HG03354 (cell line): ENCODE results near the gene PCNT.
"Not testable (repeated sequence)": the region's sequence is repeated elsewhere in the genome, so short reads cannot be mapped to it uniquely, and the experiment has no call there.

Experiments
- ATAC-seq: cut with Tn5 transposase; IDR thresholded peaks from one replicate; pipeline ENCODE4 v1.9.1; 2021; ENCODE audit warnings: mild to moderate bottlenecking; ENCODE audit not compliant: unreplicated experiment, poor library complexity, severe bottlenecking

The PCNT gene

DNA sequence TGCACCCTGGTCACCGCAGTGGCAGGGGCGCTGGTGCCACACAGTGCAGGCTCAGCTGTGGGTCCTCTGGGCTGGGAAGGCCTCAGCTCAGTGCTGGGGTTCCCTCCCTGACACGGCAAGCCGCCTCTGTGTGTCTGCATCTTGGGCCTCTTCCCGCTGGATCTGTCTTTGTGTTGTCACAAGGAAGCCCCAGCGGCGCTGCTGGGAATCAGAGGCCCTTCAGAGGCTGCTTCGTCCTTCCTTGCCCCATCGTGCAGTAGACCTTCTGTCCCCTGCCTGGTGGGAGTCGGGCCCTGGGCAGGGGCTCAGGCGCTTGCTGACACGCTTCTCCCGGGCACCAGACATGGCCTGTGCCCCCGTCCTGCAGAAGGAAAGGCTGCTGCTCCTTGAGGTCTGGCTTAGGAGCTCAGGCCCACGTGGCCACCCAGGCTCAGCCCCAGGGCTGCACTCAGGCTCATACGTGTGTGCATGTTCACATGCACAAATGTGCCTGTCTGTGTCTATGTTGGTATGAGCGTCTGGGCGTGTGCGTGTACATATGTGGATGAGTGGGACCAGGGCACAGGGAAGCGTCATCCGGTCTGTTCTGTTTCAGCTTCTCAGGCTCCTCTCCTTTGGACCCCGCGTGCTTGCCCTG, 110.5 kb downstream of the PCNT start:
- ATAC-seq: no peak

DNA sequence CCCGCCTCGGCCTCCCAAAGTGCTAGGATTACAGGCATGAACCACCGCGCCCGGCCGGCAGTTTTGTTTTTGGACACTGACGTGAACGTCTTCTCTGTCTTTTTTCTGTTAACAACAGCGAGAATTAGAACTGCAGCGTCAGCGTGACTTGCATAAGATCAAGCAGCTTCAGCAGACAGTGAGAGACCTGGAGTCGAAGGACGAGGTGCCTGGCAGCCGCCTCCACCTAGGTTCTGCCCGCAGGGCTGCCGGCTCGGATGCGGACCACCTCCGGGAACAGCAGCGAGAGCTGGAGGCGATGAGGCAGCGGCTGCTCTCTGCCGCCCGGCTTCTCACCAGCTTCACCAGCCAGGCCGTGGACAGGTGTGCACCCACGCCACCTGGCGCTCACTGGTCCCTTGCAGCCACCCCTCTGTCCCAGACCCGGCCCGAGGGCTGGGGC, 111.9 kb downstream of the PCNT start:
- no peak for ATAC-seq

DNA sequence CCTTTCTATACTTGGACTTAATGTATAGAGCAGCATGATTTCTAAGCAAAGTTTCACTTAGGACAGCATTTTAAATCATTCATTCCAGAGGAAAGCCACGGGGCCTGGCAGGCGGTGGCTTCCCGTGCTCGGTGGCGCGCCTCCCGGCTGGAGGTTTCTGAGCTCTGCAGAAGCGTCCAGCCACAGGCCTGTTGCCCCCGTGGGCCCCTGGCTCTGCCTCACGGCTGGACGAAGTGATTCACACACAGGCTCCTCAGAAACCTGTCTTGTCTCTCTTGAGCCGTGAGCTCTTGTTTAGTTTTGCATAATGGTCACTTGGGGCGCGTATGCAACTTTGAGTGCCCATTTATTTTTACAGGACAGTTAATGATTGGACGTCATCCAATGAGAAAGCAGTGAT, 112.7 kb downstream of the PCNT start:
- no peak for ATAC-seq

DNA sequence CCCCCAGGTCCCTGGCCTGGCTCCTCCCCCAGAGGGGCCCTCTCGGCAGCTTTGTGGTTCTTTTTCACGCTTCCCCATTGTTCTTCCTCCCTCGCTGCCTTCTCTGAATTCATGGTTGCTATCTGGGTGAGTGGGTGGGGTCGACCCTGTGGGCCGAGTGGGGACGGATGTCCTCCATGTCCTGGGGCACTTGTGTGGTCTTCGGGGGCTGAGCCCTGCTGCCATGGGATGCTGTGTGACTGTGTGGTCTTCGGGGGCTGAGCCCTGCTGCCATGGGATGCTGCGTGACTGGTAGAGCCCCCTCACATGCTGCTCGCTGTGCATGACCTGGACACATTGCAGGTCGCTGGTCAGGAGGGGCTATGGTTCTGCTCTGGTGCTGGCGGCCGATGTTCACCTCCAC, 113.1 kb downstream of the PCNT start:
- ATAC-seq: no peak

DNA sequence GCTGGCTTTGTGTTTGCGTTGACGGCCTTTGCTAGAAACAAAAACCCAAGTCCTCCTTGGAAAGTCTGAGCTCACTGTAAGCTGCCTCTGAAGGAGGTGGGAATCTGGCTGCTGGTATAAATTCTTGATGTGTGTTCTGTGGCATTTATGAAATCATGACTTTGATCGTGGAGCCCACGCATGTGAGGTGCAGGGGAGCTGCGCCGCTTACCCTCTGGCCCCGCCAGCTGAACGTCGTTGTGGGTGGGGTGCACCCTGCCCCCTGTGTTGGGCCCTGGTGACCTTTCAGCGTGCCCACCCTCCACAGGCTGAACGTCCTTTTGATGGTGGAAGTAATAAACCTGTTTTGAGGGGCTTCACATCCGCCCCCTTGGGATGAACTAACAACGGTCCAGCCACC, 113.6 kb downstream of the PCNT start:
- no peak for ATAC-seq

DNA sequence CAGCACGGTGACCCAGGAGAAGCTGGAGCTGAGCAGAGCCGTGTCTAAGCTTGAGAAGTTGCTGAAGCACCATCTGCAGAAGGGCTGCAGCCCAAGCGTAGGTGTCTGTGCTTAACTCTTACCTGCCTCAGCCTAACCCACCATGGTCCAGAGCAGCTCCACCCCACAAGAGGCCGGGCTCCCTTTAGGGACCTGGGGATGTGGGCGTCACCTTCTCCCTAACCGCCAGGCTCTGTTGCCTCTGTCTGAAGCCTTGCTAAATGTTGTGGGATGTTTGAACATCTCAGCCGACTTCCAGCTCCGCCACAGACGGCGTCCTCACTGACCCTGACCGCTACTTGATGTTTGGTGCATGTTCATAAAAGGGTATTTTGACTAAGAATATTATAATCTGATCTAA, 114.3 kb downstream of the PCNT start:
- no peak for ATAC-seq

DNA sequence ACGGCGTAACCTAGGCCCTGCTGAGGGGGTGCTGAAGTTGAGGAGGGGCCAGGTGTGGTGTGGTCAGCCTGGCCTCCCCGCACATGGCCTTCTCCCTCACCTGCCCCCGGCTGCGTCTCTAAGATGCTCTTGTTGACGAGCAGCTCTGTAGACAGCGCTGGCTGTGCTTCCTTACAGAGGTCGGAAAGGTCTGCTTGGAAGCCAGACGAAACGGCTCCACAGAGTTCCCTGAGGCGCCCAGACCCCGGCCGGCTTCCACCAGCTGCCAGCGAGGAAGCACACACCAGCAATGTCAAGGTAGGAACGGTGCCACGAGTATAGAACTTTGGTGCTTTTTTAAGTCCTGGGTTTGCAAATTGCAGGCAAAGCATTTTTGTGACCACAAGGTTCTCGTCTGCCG, 116.0 kb downstream of the PCNT start:
- no peak for ATAC-seq

DNA sequence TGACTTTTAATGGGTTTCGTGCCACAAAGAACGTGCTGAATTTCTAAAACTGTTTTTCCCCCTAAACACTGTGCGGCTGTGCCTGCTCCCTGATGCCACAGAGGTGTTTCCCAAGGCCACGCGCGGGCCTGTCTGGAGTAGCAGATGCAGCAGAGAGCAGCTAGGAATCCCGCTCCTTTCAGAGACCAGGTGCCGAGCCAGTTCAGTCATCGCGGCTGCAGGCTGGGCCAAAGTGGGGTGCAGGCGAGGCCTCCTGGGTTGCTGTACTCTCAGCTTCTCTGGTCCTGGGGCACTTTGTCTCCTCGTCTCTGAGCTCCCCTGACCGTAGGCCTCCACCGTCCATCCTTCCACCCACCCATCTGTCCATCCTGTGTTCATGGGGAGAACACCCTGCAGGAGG, 117.4 kb downstream of the PCNT start:
- no peak for ATAC-seq

DNA sequence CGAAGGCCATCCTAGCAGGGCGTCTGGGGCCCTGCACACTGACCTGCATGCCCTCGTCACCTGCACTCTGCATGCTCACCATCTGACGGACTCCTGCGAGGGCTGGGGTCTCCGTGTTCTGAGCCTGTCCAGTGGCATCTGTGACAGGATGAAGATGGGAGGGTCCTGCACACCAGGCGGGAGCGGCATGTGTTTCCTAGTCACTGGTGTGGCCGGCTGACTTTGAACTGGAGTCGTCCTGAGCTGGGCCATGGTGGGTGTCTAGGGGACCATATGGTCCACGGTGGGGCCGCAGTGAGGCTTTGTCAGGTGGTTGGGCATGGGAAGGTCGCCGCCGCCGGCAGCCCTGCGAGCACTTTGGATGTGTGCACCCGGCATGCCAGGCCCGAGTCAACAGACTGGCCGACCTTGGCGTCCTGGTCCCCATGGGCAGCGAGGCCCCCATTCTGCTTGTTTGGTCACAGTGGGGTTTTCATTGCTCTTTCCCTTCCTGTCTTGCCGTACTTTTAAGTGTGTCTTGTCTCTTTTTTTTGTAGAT, 118.1 kb downstream of the PCNT start:
- no peak for ATAC-seq

DNA sequence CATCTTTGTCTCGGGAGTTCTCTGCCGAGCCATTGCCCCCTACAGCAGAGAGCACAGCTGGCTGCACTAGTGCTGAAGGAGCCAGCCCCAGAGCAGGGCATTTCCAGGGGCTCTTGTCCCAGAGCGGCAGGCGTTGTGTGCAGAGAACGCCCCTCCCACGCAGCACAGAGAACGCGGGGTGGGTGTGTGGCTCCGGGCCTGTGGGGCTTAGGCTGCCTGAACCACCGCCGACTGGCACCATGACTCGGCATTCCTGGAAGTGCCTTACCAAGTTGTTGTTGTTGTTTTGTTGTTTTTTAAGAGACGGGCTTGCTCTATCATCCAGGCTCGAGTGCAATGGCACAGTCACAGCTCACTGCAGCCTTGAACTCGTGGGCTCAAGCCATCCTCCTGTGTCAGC, 119.0 kb downstream of the PCNT start:
- no peak for ATAC-seq

DNA sequence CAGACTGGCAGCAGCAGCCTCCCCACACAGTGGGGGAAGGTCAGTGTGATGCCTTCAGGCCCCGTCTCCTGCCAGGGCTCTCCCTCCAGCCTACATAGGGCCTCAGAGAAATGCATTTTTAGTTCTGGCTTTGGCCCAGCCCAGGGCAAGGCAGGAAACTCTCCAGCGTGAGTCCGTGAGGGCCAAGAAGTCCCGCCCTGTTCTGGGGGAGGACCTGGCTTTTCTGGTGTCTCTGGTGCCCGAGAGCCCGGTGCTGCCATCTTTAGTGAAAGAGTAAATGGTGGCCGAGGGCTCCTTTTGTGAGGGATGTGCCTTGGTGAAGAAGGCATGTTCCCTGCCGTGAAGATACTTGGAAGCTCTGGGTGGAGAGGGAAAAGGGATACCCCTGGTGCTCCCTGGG, 120.0 kb downstream of the PCNT start:
- ATAC-seq: no peak

DNA sequence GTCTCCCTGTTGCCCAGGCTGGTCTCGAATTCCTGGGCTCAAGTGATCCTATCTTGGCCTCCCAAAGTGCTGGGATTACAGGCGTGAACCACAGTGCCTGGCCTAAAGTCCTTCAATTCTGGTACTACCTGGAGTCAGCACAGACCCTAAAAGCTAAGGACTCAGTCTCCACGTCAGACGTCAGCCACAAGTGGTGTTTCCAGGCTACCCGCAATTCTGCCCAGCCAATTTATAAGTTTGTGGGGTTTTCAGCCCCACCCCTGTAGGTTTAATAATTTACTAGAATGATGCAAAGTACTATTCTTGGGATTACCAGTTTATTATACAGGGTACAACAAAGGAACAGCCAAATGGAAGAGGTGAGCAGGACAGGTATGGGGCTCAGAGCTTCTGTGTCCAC, 124.2 kb downstream of the PCNT start:
- no peak for ATAC-seq

DNA sequence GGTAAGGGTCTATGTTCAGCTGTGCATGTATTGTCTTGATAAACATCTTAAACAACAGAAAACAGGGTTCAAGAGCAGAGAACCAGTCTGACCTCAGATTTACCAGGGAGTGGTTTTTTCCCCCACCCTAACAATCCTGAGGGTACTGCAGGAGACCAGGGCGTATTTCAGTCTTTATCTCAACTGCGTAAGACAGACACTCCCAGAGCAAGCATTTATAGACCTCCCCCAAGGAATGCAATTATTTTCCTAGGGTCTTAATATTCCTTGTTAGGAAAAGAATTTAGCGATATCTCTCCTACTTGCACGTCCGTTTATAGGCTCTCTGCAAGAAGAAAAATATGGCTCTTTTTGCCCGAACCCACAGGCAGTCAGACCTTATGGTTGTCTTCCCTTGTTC, 124.9 kb downstream of the PCNT start:
- not testable (repeated sequence) for ATAC-seq

DNA sequence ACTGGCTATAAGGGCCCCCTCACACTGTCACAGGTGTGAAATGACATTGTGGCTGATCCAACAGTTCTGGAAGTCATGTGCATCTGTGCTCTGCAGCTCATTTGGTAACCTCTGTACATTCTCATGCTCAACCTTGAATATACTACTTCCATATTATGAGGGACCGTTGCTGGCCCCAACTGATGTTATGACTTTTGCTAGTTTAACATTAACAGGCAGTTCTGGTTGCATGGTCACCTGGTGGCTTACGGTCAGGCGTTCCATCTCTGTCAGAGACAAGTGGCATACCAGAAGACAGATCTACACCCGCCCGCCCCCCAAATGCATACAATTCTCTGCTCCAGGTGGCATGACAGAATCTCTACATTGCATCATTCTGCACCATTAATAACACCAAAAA, 128.8 kb downstream of the PCNT start:
- no peak for ATAC-seq

DNA sequence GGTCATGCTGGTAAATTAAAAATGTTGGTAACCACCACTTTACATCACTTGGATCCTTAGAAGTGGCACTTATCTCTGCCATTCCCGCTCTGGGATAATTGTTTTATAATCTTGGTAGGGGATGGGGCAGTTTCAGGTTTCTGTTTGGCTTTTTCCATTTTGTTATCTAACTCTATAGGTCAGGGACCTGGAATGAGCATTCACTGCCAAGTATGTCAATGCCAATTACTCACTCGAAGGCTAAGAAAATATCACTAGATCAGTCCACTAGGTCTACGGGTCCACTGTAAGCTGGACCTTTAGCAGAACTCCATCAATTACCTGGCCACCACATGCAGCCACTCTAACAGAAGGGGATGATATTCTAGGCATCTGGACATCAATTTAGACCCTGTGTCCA, 130.2 kb downstream of the PCNT start:
- ATAC-seq: no peak

DNA sequence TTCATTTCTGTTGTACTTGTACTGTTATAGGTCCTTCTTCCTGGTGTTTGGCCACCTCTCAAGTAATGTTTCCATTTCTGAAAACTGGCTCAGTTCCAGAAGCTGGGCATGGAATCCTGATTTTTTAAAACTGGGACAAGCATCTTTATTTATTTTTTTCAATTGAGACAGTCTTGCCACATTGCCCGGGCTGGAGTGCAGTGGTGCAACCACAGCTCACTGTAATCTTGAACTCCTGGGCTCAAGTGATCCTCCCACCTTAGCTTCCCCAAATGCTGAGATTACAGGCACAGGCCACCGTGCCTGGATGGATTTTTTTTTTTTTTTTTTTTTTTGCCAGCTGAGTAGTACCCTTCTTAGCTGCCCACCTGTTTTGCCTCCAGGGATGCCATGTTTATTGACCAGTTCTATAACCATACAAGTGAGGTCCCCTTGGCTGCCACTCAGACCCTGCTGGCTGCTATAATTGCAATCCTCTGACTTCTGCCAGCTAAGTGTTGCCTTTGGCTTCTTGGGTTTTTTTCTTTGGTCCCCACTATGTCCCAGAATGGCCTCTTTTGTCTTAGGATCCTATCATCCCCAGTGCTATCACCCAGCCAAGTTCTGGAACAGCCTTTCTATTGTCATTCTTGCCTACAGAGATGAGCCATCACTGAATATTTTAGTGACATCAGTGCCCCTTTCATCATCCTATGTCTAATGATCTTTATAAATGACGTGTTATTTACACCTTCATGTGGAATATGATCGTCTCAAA, 130.9 kb downstream of the PCNT start:
- ATAC-seq: no peak

DNA sequence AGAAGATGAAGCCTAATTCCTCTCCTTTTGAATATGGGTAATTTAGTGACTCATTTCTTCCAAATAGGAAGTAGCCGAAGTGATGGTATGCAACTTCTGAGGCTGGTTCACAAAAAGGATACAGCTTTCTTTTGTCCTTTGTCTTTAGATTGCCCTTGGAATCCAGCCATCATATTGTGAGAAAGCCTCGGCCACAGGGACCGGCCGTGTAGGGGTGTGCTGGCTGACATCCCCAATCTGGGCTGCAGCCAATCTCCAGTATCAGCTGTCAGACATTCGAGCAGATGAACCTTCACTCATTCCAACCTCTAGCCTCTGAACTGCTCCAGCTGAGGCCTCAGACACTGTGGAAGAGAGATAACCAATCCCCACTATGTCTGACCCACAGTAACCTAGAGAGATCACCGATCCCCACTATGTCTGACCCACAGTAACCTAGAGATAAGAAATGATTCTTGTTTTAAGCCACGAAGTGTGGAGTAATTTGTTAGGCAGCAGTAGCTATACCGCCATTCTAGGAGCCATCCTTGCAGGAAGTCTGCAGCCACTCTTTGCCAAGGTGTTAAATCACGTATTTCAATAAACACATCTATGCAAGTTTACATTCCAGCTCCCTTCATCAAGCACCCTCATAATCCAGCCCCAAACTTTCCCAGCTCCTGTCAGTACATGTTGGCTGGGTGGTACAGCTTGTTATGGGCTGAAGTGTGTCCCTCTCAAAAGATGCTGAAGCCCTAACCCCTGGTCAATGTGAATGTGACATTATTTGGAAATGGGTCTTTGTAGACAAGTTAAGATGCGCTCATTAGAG, 131.8 kb downstream of the PCNT start:
- no peak for ATAC-seq

DNA sequence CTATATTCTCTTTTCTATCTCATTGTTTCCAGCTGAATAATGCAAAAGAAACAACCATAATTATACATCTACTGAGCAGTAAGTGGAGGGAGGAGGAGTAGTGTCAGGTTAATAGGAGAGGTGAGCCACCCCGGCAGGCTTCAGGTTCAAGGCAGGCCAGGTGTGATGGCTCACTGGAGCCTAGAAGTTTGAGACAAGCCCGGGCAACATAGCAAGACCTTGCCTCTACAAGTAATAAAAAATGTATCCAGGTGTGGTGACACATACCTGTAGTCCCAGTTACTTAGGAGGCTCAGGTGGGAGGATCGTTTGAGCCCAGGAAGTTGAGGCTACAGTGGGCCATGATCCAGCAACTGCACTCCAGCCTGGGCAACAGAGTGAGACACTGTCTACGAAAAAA, 132.8 kb downstream of the PCNT start:
- no peak for ATAC-seq

DNA sequence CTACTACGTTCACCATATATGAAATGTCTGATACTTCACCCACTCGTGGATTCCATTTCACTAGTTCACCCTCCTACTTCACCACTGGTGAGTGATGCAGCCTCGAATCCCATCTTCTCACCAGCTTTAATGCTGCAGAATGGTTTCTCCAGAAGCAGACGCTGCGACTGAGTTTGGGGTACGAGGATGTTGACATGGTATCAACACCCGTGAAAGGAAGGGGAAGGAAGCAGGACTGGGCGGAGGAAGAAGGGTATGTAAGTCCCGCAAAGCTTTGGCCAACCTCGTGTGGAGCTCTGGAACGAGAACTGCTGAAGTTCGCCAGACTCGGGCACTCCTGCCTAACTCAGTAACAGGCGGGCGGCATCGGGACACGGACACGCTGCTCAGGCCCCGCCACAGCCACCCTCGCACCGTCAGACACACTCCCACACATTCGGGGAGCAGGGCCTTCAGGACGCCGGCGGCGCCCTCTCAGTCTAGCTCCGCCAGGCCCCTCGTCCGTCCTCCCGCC, 133.9 kb downstream of the PCNT start:
- ATAC-seq: peak; percentile 29

DNA sequence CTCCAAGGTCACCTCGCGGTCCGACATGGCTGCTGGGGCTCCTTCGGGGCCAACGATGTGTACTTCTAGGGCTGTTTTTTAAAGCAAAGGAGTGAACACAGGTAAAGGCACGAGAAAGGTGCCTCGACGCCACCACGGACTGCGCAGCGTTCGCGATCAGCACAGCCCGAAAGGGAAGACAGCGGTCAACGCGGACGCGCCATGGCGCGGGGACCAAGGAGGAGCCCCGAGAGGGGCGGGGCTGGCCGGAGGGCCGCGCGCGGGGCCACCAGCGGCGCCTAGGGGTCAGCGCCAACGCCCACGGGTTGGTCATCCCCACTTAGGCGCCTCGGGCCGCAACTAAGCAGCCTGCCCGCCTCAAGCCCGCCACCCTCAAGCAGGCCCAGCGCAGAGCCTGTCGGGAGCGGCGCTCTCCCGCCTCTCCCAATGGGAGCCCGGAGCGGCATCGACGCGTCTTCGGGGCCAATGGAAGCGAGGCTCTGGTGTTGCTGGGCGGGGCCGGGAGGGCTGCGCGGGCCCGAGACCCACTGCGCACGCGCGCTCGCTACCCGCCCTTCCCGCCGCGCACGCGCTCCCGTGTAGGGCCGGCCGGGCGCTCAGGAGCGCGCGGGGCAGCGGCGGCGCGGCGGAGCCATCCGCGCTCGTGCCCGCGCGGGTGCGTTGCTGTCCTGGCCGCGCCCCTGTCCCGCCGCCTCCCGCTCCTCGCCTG, 134.5 kb downstream of the PCNT start, which contains the start of gene DIP2A:
TSS of gene DIP2A (plus strand) at position 577 of the 709 bp plus-strand sequence. CDS start 241 bp downstream, outside the sequence.
- peak; percentile 94 for ATAC-seq
